GM18499 (cell line): ENCODE results near the gene GLCE.
"Not testable (repeated sequence)": the region's sequence is repeated elsewhere in the genome, so short reads cannot be mapped to it uniquely, and the experiment has no call there.

Experiments used
- ATAC-seq: cut with Tn5 transposase; IDR thresholded peaks from one replicate; pipeline ENCODE4 v1.9.1; 2021; ENCODE audit warnings: moderate number of reproducible peaks; ENCODE audit not compliant: insufficient read depth, unreplicated experiment

GLCE gene

GRCh38 chr15:69134791-69135190 is 25.6 kb upstream of the GLCE start:
- ATAC-seq: no peak

GRCh38 chr15:69135499-69135898 is 24.9 kb upstream of the GLCE start:
- no peak for ATAC-seq

- ATAC-seq: no peak
Observed at GRCh38 chr15:69138963-69139362, 21.5 kb upstream of the GLCE start.

GRCh38 chr15:69140306-69140705 is 20.1 kb upstream of the GLCE start:
- no peak for ATAC-seq

GRCh38 chr15:69141286-69141701 is 19.1 kb upstream of the GLCE start:
- ATAC-seq: no peak

- ATAC-seq: no peak
Observed at GRCh38 chr15:69141833-69142232, 18.6 kb upstream of the GLCE start.

GRCh38 chr15:69143756-69144436 is 16.5 kb upstream of the GLCE start:
- no peak for ATAC-seq

- no peak for ATAC-seq
Observed at GRCh38 chr15:69144530-69144929, 15.9 kb upstream of the GLCE start.

GRCh38 chr15:69145149-69145693 is 15.2 kb upstream of the GLCE start:
- no peak for ATAC-seq

GRCh38 chr15:69145694-69146492 is 14.5 kb upstream of the GLCE start:
- no peak for ATAC-seq

- no peak for ATAC-seq
Observed at GRCh38 chr15:69146724-69147435, 13.6 kb upstream of the GLCE start.

- ATAC-seq: no peak
Observed at GRCh38 chr15:69148465-69148864, 12.0 kb upstream of the GLCE start.

GRCh38 chr15:69149163-69149562 is 11.3 kb upstream of the GLCE start:
- no peak for ATAC-seq

GRCh38 chr15:69149803-69150202 is 10.6 kb upstream of the GLCE start:
- no peak for ATAC-seq

GRCh38 chr15:69150336-69150735 is 10.1 kb upstream of the GLCE start:
- ATAC-seq: no peak

- ATAC-seq: no peak
Observed at GRCh38 chr15:69150841-69151240, 9.6 kb upstream of the GLCE start.

GRCh38 chr15:69153046-69153445 is 7.4 kb upstream of the GLCE start:
- no peak for ATAC-seq

GRCh38 chr15:69153587-69153986 is 6.8 kb upstream of the GLCE start:
- ATAC-seq: not testable (repeated sequence)

GRCh38 chr15:69154078-69154477 is 6.4 kb upstream of the GLCE start:
- ATAC-seq: no peak

- no peak for ATAC-seq
Observed at GRCh38 chr15:69154684-69155083, 5.8 kb upstream of the GLCE start.
